ENCODE measurements around the gene ZCCHC24.

Gene ZCCHC24

DNA sequence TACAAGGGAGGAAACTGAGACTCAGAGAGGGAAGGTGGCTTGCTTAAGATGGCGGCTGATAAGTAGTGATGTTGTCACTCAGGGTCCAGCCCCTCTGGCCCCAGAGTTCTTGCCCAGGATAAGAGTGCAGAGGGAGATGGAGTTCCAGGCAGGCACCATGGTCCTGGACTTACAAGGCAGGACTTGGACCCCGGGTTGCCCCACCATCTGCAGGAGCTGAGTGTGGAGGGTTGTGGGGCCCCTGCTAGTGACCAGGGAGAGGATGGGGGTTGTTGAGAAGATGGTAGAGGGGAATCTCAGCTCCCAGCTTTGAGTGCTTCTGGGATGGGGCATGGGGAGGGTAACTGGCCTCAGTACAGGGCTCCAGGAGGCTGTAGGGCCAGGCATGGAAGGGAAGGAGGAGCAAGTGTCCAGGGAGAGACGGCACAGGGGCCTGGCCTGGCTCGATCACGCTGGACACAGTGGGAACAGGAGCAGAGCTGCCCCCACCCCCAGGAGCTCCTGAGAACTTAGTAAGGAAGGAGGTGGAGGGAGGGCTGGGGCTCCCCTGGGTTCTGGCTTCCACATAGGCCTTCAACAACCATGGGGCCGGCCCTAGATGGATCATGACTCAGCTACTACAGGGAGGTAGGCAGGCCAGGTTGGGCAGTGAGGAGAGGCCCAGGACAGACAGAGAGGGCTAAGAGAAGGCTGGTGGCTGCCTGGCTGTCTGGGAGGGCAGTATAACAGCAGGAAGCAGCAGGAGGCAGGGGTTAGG is 69.9 kb downstream of the ZCCHC24 start:
- in situ Hi-C loops (cut with MboI; ENCODE audit: low sequenced_read_pairs), result loop anchor here (10.0 kb wide), 1 partner anchor 89 kb away; no protein-coding TSS in a partner anchor

DNA sequence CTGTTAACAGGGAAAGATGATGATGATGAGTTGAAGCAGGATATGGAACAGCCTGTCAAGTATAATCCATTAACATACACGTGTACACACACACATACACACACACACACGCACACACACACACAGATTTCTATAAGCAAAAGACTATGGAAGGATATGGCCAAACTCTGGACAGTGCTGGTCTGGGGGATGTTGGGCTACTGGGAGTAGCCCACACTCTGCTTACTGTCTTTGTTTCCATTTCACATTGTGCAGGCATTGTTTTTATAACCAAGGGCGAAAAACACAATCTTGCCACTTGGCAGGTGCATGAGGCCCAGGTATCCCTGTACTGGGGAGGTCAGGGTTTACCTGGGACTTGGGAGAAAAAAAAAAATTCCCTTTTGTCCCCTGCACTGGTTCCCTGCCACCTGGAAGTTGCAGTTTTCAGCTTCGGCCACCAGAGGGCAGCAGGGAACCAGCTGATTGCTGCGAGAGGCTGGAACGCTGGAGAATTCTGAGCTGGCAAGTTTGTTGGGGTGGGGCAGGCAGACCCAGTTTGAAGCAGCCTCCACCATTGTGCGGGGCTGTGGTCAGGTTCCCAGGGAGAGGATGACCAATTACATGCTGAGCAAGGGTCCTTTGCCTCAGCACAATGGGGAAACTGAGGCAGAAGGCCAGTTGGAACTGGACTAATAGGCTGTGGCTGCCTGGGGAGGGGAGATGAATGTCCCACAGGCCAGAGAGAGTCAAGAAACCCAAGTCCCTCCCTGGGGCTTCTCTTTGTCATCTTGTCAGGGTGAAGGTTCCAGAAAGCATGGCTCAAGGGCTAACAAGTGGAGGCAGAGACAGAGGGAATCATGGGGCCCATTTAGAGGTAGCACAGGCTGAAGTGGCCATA is 70.9 kb downstream of the ZCCHC24 start:
- in situ Hi-C loops (cut with MboI; ENCODE audit: low sequenced_read_pairs), result loop anchor here (10.0 kb wide), 1 partner anchor 90 kb away; no protein-coding TSS in a partner anchor

DNA sequence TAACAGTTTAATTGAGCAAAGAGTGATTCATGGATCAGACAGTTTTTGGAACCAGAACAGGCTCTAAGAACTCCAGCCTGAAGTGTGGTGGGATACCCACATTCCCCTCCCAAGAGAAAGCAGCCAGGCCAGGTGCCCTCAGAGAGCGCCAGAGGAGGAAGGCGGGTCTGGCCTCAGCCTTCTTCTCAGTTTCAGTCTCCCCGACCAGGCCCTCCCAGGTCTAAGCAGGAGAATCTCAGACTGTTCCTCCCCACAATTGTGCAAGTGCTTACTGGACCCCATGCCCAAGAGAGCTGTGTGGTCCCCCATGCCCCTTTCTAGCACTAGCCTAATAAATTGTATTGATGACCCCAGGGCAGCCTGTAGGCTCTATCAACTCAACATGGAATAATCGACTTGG is 72.6 kb downstream of the ZCCHC24 start:
- in situ Hi-C loops (cut with MboI; ENCODE audit: low sequenced_read_pairs), result loop anchor here (10.0 kb wide), 1 partner anchor 92 kb away; no protein-coding TSS in a partner anchor

DNA sequence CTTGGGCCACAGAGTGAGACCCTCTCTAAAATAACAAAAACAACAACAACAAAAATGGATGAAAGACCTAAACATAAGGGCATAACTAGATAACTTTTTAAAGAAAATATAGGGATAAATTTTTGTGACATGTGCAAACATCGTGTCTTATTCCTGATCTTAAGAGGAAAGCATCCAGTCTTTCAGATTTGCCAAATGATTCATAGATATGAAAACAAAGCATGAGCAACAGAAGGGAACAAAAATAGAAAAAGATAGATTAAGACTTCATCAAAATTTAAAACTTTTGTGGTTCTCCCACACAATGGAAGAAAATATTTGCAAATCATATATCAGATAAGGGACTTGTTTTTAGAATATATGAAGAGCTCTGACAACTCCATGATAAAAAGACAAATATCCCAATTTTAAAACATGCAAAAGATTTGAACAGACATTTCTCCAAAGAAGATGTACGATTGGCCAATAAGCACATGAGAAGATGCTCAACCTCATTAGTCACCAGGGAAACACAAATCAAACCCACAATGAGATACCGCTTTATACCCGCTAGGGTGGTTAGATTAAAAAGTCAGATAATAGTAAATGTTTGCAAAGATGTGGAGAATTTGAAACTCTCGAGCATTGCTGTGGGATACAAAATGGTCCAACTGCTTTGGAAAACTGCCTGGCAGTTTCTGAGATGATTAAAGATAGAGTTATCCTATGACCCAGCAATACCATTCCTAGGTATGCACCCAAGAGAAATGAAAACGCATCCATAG is 77.8 kb downstream of the ZCCHC24 start:
- in situ Hi-C loops (cut with MboI; ENCODE audit: low sequenced_read_pairs), result no loop called here

DNA sequence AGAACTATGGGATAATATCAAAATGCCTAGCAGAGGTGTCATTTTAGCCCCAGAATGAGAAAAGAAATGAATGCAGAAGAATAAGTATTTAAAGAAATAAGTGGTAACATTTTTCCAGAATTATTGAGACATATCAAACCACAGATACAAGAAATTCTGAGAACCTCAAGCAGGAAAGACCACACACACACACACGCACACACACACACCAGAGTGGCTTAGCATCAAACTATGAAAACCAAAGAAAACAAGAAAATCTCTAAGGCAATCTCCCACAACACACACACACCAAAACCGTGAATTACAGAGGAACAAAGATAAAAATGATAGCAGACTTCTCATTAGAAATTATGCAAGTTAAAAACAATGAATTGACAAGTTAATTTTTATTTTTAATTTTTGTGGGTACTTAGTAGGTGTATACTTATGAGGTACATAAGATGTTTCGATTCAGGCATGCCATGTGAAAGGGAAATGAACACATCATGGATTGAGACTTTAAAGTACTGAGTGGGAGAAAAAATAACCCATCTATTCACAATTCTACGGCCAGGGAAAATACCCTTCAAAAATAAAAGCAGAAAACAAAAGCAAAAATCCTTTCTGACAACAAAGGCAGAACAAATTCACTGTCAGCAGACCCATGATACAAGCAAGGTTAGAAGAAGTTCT is 83.6 kb downstream of the ZCCHC24 start:
- in situ Hi-C loops (cut with MboI; ENCODE audit: low sequenced_read_pairs), result no loop called here

DNA sequence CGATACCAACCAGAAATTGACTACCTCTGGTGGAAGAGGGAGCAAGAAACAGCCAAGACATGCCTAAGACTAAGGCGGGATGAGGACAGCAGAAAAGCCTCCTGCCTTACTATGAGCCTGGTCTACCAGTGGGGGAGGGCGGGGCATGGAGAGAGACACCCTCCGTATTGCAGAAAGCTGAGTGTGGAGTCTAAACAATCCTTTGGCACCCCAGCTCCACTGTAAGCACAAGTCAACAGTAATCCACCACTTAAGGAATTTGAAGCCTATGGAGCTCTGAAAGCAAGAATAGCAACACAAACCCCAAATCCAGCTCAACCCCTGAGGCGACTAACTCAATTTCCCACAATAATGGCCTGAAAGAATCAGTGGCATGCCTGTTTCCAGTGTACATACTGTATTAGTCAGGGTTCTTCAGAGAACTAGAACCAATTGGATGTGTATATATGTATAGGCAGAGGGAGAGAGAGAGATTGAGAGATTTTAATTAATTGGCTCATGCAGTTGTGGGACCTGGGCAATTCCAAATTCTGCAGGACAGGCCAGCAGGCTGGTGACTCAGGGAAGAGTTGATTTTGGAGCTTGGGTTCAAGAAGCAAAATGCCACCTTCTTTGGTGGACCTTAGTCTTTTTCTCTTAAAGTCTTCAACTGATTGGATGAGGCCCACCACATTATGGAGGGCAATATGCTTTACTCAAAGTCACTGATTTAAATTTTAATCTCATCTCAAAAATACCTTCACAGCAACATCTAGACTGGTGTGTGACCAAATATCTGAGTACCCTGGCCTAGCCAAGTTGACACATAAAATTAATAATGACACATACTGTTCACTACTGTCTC is 84.7 kb downstream of the ZCCHC24 start:
- in situ Hi-C loops (cut with MboI; ENCODE audit: low sequenced_read_pairs), result no loop called here

DNA sequence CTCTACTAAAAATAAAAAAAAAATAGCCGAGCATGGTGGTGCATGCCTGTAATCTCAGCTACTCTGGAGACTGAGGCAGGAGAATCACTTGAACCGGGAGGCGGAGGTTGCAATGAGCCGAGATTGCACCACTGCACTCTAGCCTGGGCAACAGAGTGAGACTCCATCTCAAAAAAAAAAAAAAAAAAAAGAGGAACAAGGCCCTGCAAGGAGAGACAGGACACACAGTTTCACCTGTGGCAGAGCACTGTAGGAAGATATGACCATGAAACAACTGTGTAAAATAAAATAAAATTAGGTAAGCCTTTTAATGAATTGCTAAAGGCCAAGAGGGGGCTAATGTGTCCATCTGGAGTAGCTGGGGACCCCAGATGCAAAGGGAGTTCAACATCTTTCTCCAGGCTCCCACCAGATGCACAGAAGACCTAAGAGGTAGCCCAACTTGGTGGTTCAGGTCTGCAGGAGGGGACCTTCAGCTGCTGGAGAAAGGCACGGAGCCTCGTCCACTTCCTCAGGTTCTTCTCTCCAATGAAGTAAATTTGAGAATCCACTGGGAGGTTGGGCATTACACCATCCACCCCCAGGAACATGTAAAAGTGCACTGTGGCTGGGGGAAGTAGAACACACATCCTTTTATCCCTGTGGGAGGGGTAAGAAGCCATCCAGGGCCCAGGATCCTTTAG is 85.5 kb downstream of the ZCCHC24 start:
- in situ Hi-C loops (cut with MboI; ENCODE audit: low sequenced_read_pairs), result no loop called here

DNA sequence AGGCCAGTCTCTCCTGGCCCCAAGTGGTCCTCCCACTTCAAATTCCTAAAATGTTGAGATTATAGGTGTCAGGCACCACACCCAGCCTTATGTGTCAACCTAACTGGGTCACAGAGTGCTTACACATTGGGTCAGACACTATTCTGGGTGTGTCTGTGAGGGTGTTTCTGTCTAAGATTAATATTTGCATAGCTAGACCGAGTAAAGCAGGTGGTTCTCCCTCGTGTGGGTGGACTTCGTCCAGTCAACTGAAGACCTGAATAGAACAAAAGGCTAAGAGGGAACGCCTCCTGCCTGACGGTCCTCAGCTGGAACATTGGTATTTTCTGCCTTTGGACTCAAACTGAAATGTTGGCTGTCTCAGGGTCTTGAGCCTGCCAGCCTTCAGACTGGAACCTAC is 86.6 kb downstream of the ZCCHC24 start:
- in situ Hi-C loops (cut with MboI; ENCODE audit: low sequenced_read_pairs), result no loop called here

DNA sequence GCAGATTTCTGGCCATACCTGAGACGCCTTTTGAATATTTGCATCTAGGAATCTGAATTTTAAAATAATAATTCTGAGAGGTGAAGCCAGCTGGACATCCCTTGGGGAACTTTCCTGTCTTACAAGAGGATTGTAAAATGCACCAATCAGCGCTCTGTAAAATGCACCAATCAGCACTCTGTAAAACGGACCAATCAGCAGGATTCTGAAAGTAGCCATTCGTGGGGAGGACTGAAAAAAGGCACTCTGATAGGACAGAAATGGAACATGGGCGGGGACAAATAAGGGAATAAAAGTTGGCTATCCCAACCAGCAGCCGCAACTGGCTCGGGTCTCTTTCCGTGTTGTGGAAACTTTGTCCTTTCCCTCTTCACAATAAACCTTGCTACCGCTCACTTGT is 88.2 kb downstream of the ZCCHC24 start:
- in situ Hi-C loops (cut with MboI; ENCODE audit: low sequenced_read_pairs), result no loop called here

DNA sequence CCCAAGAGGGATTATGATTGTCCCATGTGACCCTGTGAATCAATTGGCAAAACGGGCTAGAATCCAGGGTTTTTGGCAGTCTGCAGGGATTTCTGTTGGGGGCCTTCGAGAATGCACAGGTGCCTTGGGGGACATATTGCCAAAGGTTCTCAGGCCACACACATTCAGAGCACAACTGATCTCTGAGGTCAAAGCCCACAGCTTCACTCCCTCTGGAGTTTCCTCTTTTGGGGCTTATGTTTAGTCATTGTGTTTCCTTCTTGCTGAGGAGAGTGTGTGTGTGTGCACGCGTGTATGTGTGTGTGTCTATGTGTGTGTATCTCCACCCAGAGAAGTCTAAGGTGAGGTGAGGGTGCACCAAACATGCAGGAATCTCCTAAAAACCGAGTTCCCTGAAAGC is 89.3 kb downstream of the ZCCHC24 start:
- in situ Hi-C loops (cut with MboI; ENCODE audit: low sequenced_read_pairs), result no loop called here

DNA sequence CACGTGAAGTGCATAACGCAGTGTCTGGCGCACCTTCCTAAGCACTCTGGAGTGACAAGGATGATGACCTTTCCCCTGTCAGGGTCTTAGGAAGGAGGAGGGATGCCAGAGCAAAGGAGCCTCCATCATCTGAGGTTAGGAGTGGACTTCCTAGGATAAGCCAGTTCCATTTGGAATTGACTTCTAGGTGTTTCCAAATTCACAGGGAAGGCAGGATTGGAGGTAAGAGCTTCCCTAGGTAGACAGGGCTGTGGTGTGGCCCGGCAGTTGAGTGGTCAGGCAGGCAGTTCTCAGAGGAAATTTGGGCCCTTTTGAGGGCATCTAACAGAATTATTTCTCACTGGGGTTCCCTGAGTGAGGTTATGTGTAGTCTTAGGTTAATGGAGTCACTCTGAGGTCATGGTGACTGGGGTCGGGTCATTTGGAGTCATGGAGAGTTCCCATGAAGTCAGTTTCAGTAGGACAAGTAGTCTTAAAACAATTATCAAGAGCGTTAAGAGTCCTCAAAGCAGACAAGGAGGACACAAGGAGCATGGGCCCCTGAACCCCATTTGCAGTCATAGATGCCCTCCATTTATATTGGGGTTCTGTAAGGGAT is 89.9 kb downstream of the ZCCHC24 start:
- in situ Hi-C loops (cut with MboI; ENCODE audit: low sequenced_read_pairs), result no loop called here

DNA sequence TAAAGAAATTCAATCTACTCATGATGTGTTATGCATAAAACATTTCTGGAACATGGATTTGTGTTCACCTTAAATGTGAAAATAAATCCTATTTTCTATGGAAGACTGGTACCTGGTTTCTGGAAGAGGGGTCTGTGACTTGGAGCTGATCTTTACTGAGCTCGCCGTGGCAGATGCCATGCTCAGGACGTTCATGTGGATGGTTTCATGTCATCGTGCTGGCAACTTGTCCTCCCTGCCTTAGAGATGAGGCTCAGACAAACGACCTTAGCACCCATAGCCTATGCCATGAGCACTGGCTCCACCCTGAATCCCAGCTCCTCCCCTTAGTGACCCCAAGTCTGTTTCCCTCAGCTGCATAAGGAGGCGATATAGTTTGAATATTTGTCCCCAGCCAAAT is 90.8 kb downstream of the ZCCHC24 start:
- in situ Hi-C loops (cut with MboI; ENCODE audit: low sequenced_read_pairs), result no loop called here

DNA sequence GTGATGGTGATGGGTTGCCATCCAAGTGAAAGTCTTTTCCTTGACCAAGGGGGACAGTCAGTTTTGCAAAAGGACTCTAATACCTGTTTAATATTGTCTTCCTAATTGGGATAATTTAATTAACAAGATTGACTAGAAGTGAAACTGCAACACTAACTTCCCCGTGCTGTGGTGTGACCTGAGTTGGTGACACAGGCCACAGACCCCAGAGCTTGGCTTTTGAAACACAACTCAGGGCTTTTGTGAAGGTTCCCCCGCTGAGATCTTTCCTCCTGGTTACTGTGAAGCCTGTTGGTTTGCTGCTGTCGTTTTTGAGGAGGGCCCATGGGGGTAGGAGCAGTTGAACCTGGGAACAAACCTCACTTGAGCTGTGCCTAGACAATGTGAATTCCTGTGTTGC is 91.3 kb downstream of the ZCCHC24 start:
- in situ Hi-C loops (cut with MboI; ENCODE audit: low sequenced_read_pairs), result no loop called here

DNA sequence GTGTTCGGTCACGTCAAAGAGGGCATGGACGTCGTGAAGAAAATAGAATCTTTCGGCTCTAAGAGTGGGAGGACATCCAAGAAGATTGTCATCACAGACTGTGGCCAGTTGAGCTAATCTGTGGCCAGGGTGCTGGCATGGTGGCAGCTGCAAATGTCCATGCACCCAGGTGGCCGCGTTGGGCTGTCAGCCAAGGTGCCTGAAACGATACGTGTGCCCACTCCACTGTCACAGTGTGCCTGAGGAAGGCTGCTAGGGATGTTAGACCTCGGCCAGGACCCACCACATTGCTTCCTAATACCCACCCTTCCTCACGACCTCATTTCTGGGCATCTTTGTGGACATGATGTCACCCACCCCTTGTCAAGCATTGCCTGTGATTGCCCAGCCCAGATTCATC is 91.7 kb downstream of the ZCCHC24 start:
- in situ Hi-C loops (cut with MboI; ENCODE audit: low sequenced_read_pairs), result no loop called here

DNA sequence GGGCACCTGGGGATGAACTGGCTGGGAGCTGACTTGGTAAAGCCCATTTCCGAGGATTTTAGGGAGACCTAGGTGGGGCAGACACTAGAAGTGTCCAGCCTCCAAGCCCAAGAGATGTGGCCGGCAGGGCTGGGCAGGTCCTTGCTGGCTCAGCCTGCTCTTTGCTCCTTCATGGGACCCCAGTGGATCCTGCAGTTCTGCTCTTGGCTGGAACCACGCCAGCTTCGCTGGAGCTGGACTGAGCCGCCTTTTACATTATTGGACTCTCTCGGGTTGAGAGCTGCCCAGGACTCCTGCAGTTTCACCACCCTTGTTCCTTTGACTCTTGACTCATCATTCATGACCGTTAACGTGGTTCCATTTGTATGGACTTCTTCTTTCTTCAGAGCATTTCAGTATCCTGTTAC is 92.4 kb downstream of the ZCCHC24 start:
- in situ Hi-C loops (cut with MboI; ENCODE audit: low sequenced_read_pairs), result no loop called here

DNA sequence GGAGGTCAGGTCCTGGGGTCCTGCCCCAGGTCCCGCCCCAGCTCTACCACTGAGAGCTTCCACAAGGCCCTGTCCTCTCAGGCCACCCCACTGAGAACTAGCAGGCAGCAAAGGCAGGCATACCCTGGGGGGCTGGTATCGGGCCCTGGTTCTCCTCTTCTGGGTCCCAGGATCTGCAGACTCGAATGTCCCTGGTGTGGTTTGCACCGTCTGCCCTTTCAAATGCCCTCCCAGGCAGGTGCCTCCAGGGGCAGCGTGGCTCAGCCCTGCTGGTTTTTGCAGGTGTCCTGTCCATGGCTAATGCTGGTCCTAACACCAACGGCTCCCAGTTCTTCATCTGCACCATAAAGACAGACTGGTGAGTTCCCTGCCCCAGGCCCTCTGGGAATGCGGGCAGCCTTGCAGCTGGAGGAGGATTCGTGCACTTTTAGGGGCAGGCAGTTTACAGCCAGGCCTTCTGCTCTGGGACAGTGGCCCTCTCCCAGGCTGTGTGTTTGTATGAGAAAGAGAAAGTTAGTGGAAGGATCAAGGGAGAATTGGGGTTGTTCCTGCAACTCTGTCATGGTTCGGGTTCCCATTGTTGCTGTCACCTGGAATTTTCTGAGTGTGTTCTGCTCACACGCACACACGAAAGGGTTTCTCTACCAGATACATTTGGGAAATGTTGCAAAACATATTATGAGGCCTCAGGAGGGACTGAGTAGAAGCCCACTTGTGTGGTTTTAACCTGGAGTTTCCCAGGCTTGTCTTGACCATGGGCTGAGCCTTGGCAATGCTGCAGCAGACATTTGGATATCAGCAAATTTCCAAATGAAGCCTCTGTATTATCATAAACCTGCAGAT is 93.2 kb downstream of the ZCCHC24 start:
- in situ Hi-C loops (cut with MboI; ENCODE audit: low sequenced_read_pairs), result no loop called here

DNA sequence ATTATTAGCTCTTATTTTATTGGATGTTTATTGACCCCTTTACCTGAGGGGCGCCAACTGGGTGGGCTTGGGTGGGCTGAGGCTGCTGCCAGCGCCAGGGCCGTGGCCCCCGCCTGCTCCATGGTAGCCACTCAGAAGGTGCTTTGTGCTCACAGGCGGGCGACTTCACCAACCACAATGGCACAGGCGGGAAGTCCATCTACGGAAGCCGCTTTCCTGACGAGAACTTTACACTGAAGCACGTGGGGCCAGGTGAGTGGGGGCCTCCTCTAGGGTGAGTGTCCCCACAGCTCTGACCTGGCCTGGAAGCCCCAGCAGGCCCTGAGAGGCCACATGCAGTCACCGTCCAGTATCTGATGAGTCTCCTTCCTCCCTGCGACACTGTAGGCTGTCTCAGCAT is 94.1 kb downstream of the ZCCHC24 start:
- in situ Hi-C loops (cut with MboI; ENCODE audit: low sequenced_read_pairs), result no loop called here
